Duodenal mucosa (tissue), 2 donors: Measurements from ENCODE around the gene MTHFD2L.

Experiments
- H3K27ac ChIP-seq: one replicate; pipeline ENCODE4 v1.7.0; 2013; ENCODE audit warnings: low read depth, low read length
- H3K27me3 ChIP-seq, 2 donors: one replicate each; pipeline ENCODE4 v1.7.0; 2013; ENCODE audit warnings: low read length in 2 of 2, control low read depth in 1 of 2; ENCODE audit not compliant: insufficient read depth in 2 of 2, control insufficient read depth in 1 of 2
- H3K36me3 ChIP-seq, 2 donors: one replicate each; pipeline ENCODE4 v1.7.0; 2013; ENCODE audit warnings: low read length in 2 of 2, control low read depth in 1 of 2; ENCODE audit not compliant: insufficient read depth in 2 of 2, control insufficient read depth in 1 of 2
- H3K4me1 ChIP-seq, 2 donors: one replicate each; pipeline ENCODE4 v1.7.0; 2013; ENCODE audit warnings: low read length in 2 of 2, control low read depth in 1 of 2; ENCODE audit not compliant: insufficient read depth in 2 of 2, control insufficient read depth in 1 of 2
- H3K4me3 ChIP-seq, 2 donors: one replicate each; pipeline ENCODE4 v1.7.0; 2013; ENCODE audit warnings: low read length in 2 of 2, low read depth in 1 of 2
- H3K9ac ChIP-seq, 2 donors: one replicate each; pipeline ENCODE4 v1.7.0; 2013; ENCODE audit warnings: low read length in 2 of 2, low read depth in 1 of 2
- H3K9me3 ChIP-seq, 2 donors: one replicate each; pipeline ENCODE4 v1.7.0; 2013; ENCODE audit warnings: low read length in 2 of 2, control low read depth in 1 of 2; ENCODE audit not compliant: control insufficient read depth in 1 of 2

The MTHFD2L gene

GRCh38 chr4:74291471-74291870 lies 133.6 kb downstream of the MTHFD2L start:
- no peak overlapping the region for H3K27ac ChIP-seq
- H3K9ac ChIP-seq, result no peak overlapping the region
- H3K27me3 ChIP-seq, result no peaks in the 10 kb centered on the region
- H3K4me1 ChIP-seq, result no peaks in the 10 kb centered on the region
- H3K9me3 ChIP-seq, result no peaks in the 10 kb centered on the region
- H3K4me3 ChIP-seq, result no peak overlapping the region
- no peaks in the 10 kb centered on the region for H3K36me3 ChIP-seq

- Histone ChIP-seq H3K4me3 (no peak overlapping the region), H3K36me3 (no peaks in the 10 kb centered on the region), H3K4me1 (no peaks in the 10 kb centered on the region), H3K9me3 (no peaks in the 10 kb centered on the region), H3K9ac (no peak overlapping the region), H3K27me3 (no peaks in the 10 kb centered on the region), H3K27ac (no peak overlapping the region)
Observed at GRCh38 chr4:74292111-74292870, 134.4 kb downstream of the MTHFD2L start.

- Histone ChIP-seq H3K4me3 (no peak overlapping the region), H3K27ac (no peak overlapping the region), H3K9me3 (no peaks in the 10 kb centered on the region), H3K36me3 (no peaks in the 10 kb centered on the region), H3K27me3 (no peaks in the 10 kb centered on the region), H3K4me1 (no peaks in the 10 kb centered on the region), H3K9ac (no peak overlapping the region)
Observed at GRCh38 chr4:74293558-74293957, 135.6 kb downstream of the MTHFD2L start.

GRCh38 chr4:74294681-74295080 lies 136.8 kb downstream of the MTHFD2L start:
- no peak overlapping the region for H3K4me3 ChIP-seq

GRCh38 chr4:74297539-74297938 lies 139.6 kb downstream of the MTHFD2L start:
- Histone ChIP-seq H3K9me3 (no peaks in the 10 kb centered on the region), H3K36me3 (no peaks in the 10 kb centered on the region), H3K27me3 (no peaks in the 10 kb centered on the region), H3K27ac (no peak overlapping the region), H3K9ac (no peak overlapping the region), H3K4me1 (no peaks in the 10 kb centered on the region), H3K4me3 (no peak overlapping the region)

More at GRCh38 chr4:74294681-74295080, 136.8 kb downstream of the MTHFD2L start:
- no peaks in the 10 kb centered on the region for H3K9me3 ChIP-seq
- H3K27me3 ChIP-seq, result no peaks in the 10 kb centered on the region
- H3K27ac ChIP-seq, result no peak overlapping the region
- no peaks in the 10 kb centered on the region for H3K36me3 ChIP-seq
- H3K9ac ChIP-seq, result no peak overlapping the region
- no peaks in the 10 kb centered on the region for H3K4me1 ChIP-seq

GRCh38 chr4:74304095-74304625 lies 146.2 kb downstream of the MTHFD2L start:
- Histone ChIP-seq H3K4me3 (no peak overlapping the region), H3K9ac (no peak overlapping the region), H3K27me3 (no peaks in the 10 kb centered on the region), H3K36me3 (no peaks in the 10 kb centered on the region), H3K27ac (no peak overlapping the region), H3K4me1 (no peaks in the 10 kb centered on the region), H3K9me3 (no peaks in the 10 kb centered on the region)

GRCh38 chr4:74305000-74305399 lies 147.1 kb downstream of the MTHFD2L start:
- no peaks in the 10 kb centered on the region for H3K4me1 ChIP-seq

GRCh38 chr4:74307170-74307569 lies 149.3 kb downstream of the MTHFD2L start:
- H3K4me1 ChIP-seq, result no peaks in the 10 kb centered on the region
- H3K36me3 ChIP-seq, result no peaks in the 10 kb centered on the region
- H3K27ac ChIP-seq, result no peak overlapping the region
- H3K4me3 ChIP-seq, result no peak overlapping the region
- H3K9ac ChIP-seq, result no peak overlapping the region
- no peaks in the 10 kb centered on the region for H3K27me3 ChIP-seq
- H3K9me3 ChIP-seq, result no peaks in the 10 kb centered on the region

More at GRCh38 chr4:74305000-74305399, 147.1 kb downstream of the MTHFD2L start:
- no peaks in the 10 kb centered on the region for H3K9me3 ChIP-seq
- H3K4me3 ChIP-seq, result no peak overlapping the region
- H3K36me3 ChIP-seq, result no peaks in the 10 kb centered on the region
- no peaks in the 10 kb centered on the region for H3K27me3 ChIP-seq
- H3K9ac ChIP-seq, result no peak overlapping the region
- no peak overlapping the region for H3K27ac ChIP-seq

GRCh38 chr4:74308215-74308614 lies 150.3 kb downstream of the MTHFD2L start, which contains the start of gene EPGN:
Gene EPGN (plus strand): TSS chr4:74308470. CDS start chr4:74308534, 64 bp downstream.
- H3K27me3 ChIP-seq, result no peaks in the 10 kb centered on the region
- H3K4me3 ChIP-seq, result no peak within 1 kb of the TSS
- H3K36me3 ChIP-seq, result no peaks in the 10 kb centered on the region

GRCh38 chr4:74309223-74309622 lies 151.3 kb downstream of the MTHFD2L start:
- Histone ChIP-seq H3K4me3 (no peak overlapping the region), H3K4me1 (no peaks in the 10 kb centered on the region), H3K9ac (no peak overlapping the region), H3K9me3 (no peaks in the 10 kb centered on the region), H3K27me3 (no peaks in the 10 kb centered on the region), H3K27ac (no peak overlapping the region), H3K36me3 (no peaks in the 10 kb centered on the region)

More at GRCh38 chr4:74308215-74308614, 150.3 kb downstream of the MTHFD2L start, which contains the start of gene EPGN:
- H3K27ac ChIP-seq, result no peak within 1 kb of the TSS
- no peaks in the 10 kb centered on the region for H3K9me3 ChIP-seq
- no peak within 1 kb of the TSS for H3K9ac ChIP-seq
- no peaks in the 10 kb centered on the region for H3K4me1 ChIP-seq
